ENCODE results near the gene WDR45. TPM values are rescaled to one million over a fixed set of nuclear protein-coding genes. Genes with fewer than 3 reads are reported as not detected.

Gene WDR45
- total and polyA plus RNA-seq, 2 of the 13 experiments (the other 11 are each of a cell fraction or from before 2014, with no cell fraction given), result 16.4 to 65.5 TPM

DNA sequence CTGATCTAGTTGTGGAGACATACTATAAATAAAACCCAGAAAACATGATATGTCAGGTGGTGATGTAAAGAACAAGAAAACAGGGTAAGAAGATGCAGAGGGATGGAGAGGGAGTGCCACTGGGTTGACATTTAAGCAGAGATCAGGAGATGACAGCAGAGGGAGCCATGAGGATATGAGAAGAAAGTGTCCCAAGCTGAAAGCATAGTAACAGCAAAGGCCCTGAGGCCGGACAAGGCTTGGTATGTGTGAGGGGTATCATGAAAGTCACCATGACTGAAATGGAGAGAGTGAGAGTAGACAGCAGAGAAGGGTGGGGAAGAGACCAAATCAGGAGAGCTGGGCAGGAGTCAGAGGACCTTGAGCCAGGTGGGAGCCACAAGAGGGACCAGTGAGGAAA lies 40.4 kb upstream of the WDR45 start:
- intact Hi-C loops (cut with micrococcal nuclease; ENCODE audit: unreplicated experiment), result loop anchor here (5.0 kb wide), 1 partner anchor 42 kb away; the partner anchor contains the start of gene MAGIX

More for the DNA sequence above, 40.4 kb upstream of the WDR45 start:
- Histone ChIP-seq H3K79me2 (ENCODE audit: insufficient read depth, low read length) (peaks cover 16% of the 10 kb centered on the region), H3K4me2 (ENCODE audit: low read depth, low read length) (no peak overlapping the region), H3K4me3 (replicated peaks in 1 of 3; ENCODE audit: insufficient read depth in 1 of 3, low read depth in 2 of 3, low read length in 3 of 3) (no peak overlapping the region), H3K9me3 (ENCODE audit: low read length) (no peaks in the 10 kb centered on the region), H3K27me3 (ENCODE audit: control insufficient read depth in 1 of 2, insufficient read depth in 2 of 2, low read length in 2 of 2) (no peaks in the 10 kb centered on the region), H2AFZ (ENCODE audit: low read length) (no peak overlapping the region), H3K36me3 (replicated peaks in 1 of 2; ENCODE audit: control insufficient read depth in 1 of 2, insufficient read depth in 2 of 2, low read length in 2 of 2) (peaks cover 2 to 17% of the 10 kb centered on the region in 2 experiments; a peak in 3 of 5 replicates), H3K4me1 (ENCODE audit: insufficient read depth, low read length) (peaks cover 17% of the 10 kb centered on the region), H3K9ac (ENCODE audit: insufficient read depth, low read depth, low read length) (no peak overlapping the region), H3K27ac (ENCODE audit: extremely low read length, insufficient read depth, low read length) (no peak overlapping the region), H4K20me1 (ENCODE audit: insufficient read depth, low read length) (no peaks in the 10 kb centered on the region)
- BruUV-seq (replicated peaks), result no TSS peak
- TF ChIP-seq, protein P1, sequence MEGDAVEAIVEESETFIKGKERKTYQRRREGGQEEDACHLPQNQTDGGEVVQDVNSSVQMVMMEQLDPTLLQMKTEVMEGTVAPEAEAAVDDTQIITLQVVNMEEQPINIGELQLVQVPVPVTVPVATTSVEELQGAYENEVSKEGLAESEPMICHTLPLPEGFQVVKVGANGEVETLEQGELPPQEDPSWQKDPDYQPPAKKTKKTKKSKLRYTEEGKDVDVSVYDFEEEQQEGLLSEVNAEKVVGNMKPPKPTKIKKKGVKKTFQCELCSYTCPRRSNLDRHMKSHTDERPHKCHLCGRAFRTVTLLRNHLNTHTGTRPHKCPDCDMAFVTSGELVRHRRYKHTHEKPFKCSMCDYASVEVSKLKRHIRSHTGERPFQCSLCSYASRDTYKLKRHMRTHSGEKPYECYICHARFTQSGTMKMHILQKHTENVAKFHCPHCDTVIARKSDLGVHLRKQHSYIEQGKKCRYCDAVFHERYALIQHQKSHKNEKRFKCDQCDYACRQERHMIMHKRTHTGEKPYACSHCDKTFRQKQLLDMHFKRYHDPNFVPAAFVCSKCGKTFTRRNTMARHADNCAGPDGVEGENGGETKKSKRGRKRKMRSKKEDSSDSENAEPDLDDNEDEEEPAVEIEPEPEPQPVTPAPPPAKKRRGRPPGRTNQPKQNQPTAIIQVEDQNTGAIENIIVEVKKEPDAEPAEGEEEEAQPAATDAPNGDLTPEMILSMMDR (CRISPR knock-in tag; IDR thresholded peaks at IDR 0.05), result peak; percentile 29; the same call in 1 of the 2 replicates
- TF ChIP-seq STAG1 (CRISPR knock-in tag; IDR thresholded peaks at IDR 0.05) (peak; percentile 59), SMC3 (IDR thresholded peaks at IDR 0.05; ENCODE audit: low read length) (0 out of 2 replicates have a peak, but pooled peaks have one; percentile 2), ZNF674 (CRISPR knock-in tag; IDR thresholded peaks at IDR 0.05; ENCODE audit: low read depth) (no peak), BRCA1 (CRISPR knock-in tag; IDR thresholded peaks at IDR 0.05) (no peak), ZNF138 (CRISPR knock-in tag; IDR thresholded peaks at IDR 0.05; ENCODE audit: low read depth) (no peak)
- TF ChIP-seq, protein P2, sequence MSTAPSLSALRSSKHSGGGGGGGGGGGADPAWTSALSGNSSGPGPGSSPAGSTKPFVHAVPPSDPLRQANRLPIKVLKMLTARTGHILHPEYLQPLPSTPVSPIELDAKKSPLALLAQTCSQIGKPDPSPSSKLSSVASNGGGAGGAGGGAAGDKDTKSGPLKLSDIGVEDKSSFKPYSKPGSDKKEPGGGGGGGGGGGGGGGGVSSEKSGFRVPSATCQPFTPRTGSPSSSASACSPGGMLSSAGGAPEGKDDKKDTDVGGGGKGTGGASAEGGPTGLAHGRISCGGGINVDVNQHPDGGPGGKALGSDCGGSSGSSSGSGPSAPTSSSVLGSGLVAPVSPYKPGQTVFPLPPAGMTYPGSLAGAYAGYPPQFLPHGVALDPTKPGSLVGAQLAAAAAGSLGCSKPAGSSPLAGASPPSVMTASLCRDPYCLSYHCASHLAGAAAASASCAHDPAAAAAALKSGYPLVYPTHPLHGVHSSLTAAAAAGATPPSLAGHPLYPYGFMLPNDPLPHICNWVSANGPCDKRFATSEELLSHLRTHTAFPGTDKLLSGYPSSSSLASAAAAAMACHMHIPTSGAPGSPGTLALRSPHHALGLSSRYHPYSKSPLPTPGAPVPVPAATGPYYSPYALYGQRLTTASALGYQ (CRISPR knock-in tag; IDR thresholded peaks at IDR 0.05), result no peak
- in situ Hi-C loops (cut with HindIII; ENCODE audit: extremely low pct_ligation_motif_present, low pct_unique_long_range_greater_than_20kb), result loop anchor here (5.0 kb wide), 2 partner anchors 42 to 67 kb away; partner anchors contain the start of genes MAGIX and PRICKLE3
- 82% methylated on average over 1 of the region's 1 CpG for WGBS (ENCODE audit: low lambda C conversion rate)
- DNase-seq (ENCODE audit: low spot score) (no peak), FAIRE-seq (peak; percentile 48), ATAC-seq (no peak)
- POLR2A ChIA-PET, result interaction anchor here (0.5 kb wide), 1 partner anchor 10 kb away, joined by 3 read pairs; no protein-coding TSS in a partner anchor
- CTCF ChIA-PET (ENCODE audit: low intra/inter-chr PET ratio, low total read pairs), result interaction anchor here (1.2 kb wide), 1 partner anchor 66 kb away, joined by 3 read pairs; the partner anchor contains the start of gene PRICKLE3
